ENCODE data around the gene HYOU1.
A peak's percentile ranks its signal among the peaks of the same experiment; 100 is the strongest.

HYOU1 gene

GRCh38 chr11:119000906-119001305, 56.1 kb downstream of the HYOU1 start:
- H3K4me3 ChIP-seq (ENCODE audit: low read depth, low read length): no peak overlapping the region
- no peak for TF ChIP-seq CTCF (IDR thresholded peaks at IDR 0.05; ENCODE audit: borderline replicate concordance, insufficient read depth, low read depth, low read length)

- TF ChIP-seq CTCF (IDR thresholded peaks at IDR 0.05; ENCODE audit: borderline replicate concordance, insufficient read depth, low read depth, low read length): no peak
- peak overlapping the region; percentile 85 for H3K4me3 ChIP-seq (ENCODE audit: low read depth, low read length)
Observed at GRCh38 chr11:118998822-118999221, 58.2 kb downstream of the HYOU1 start.

GRCh38 chr11:118998388-118998717, 58.7 kb downstream of the HYOU1 start:
- H3K4me3 ChIP-seq (ENCODE audit: low read depth, low read length): peak overlapping the region; percentile 85
- no peak for TF ChIP-seq CTCF (IDR thresholded peaks at IDR 0.05; ENCODE audit: borderline replicate concordance, insufficient read depth, low read depth, low read length)

GRCh38 chr11:118997627-118998387, 59.2 kb downstream of the HYOU1 start, which contains the start of gene CENATAC:
Gene CENATAC, plus strand, starts transcription at chr11:118998138. Its CDS starts 60 bp downstream, at chr11:118998198.
- TF ChIP-seq CTCF (IDR thresholded peaks at IDR 0.05; ENCODE audit: borderline replicate concordance, insufficient read depth, low read depth, low read length): no peak
- H3K4me3 ChIP-seq (ENCODE audit: low read depth, low read length): peak within 1 kb of the TSS; percentile 85

- peak; percentile 57 for TF ChIP-seq CTCF (IDR thresholded peaks at IDR 0.05; ENCODE audit: borderline replicate concordance, insufficient read depth, low read depth, low read length)
- H3K4me3 ChIP-seq (ENCODE audit: low read depth, low read length): peak overlapping the region; percentile 85
Observed at GRCh38 chr11:118996926-118997626, 59.9 kb downstream of the HYOU1 start.
